IMR-90 (cell line): Measurements from ENCODE around the gene RING1.

Source experiments
- CEBPB ChIP-seq: IDR thresholded peaks from 2 replicates; pipeline ENCODE4 v1.6.1; 2012; ENCODE audit warnings: low read depth, low read length, improper control_type of control experiment
- CHD1 ChIP-seq: IDR thresholded peaks from 2 replicates; pipeline ENCODE4 v1.6.1; 2012; ENCODE audit warnings: low read depth, low read length, improper control_type of control experiment
- MXI1 ChIP-seq: IDR thresholded peaks from 2 replicates; pipeline ENCODE4 v1.6.1; 2012; ENCODE audit warnings: low read depth, mild to moderate bottlenecking, low read length, moderate library complexity, borderline replicate concordance
- NFE2L2 ChIP-seq: fragments of 150-350 bp; IDR thresholded peaks from 2 replicates; pipeline ENCODE4 v1.6.1; 2016; ENCODE audit warnings: low read depth, mild to moderate bottlenecking, low read length
- POLR2A ChIP-seq: IDR thresholded peaks from 2 replicates; pipeline ENCODE4 v1.6.1; 2012; ENCODE audit warnings: mild to moderate bottlenecking, low read depth, low read length
- RAD21 ChIP-seq: IDR thresholded peaks from 2 replicates; pipeline ENCODE4 v1.6.1; 2012; ENCODE audit warnings: low read length, improper control_type of control experiment
- RFX5 ChIP-seq: IDR thresholded peaks from 2 replicates; pipeline ENCODE4 v1.8.0; 2012; ENCODE audit warnings: low read depth, mild to moderate bottlenecking, low read length, moderate library complexity
- SMC3 ChIP-seq: fragments of 150-350 bp; IDR thresholded peaks from 2 replicates; pipeline ENCODE4 v1.6.1; 2016; ENCODE audit warnings: low read depth, mild to moderate bottlenecking, antibody characterized with exemption, low read length, moderate library complexity
- TF ChIP-seq, protein P1 (sequence below): conservative IDR thresholded peaks from 2 replicates; pipeline ENCODE4 v1.5.1; 2012; ENCODE audit warnings: mild to moderate bottlenecking, low read depth, low read length, improper control_type of control experiment
- TF ChIP-seq, protein P2 (sequence below): fragments of 150-350 bp; IDR thresholded peaks from 2 replicates; pipeline ENCODE4 v1.6.1; 2017; ENCODE audit warnings: mild to moderate bottlenecking, antibody characterized with exemption, low read length, low read depth

DNA sequence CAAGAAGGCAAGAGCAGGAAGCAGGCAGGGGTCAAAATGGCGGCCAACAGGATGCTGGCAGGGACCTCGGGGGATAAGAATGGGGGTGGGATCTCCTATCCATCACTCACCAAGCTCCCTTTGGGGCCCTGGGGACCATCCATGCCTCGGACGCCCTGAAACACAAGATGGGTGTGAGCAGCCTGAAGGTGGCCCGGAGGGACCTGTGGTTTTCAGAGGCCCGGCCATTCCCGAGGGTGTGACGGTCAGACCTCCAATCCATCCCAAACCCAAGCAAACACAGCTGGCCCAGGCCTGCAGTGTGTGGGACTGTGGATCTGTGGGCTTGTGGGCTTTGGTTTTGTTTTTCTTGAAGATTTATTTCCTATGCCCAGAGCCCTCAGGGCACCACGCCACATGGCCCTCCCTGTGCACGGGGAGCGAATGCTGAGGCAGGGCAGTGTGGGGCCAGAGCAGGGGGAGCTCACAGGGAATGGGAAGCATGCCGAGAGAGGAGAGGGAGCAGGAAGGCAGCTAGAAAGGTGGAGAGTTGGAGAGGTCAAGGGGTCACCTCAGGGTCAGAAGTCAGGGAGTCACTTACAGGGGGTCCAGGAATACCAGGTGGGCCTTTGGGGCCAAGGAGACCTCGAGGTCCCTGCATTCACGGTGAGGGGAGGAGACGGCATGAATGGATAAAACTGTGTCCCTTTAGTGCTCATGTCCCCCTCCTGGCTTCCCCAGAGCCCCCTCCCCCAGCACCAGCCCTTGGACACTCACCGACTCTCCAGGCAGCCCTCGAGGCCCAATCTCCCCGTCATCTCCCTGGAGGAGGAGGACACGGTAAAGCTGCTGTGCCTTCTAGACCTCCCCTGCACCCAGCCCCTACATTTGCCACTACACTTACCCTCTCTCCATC is 30.5 kb upstream of the RING1 start:
- TF ChIP-seq, protein P1, sequence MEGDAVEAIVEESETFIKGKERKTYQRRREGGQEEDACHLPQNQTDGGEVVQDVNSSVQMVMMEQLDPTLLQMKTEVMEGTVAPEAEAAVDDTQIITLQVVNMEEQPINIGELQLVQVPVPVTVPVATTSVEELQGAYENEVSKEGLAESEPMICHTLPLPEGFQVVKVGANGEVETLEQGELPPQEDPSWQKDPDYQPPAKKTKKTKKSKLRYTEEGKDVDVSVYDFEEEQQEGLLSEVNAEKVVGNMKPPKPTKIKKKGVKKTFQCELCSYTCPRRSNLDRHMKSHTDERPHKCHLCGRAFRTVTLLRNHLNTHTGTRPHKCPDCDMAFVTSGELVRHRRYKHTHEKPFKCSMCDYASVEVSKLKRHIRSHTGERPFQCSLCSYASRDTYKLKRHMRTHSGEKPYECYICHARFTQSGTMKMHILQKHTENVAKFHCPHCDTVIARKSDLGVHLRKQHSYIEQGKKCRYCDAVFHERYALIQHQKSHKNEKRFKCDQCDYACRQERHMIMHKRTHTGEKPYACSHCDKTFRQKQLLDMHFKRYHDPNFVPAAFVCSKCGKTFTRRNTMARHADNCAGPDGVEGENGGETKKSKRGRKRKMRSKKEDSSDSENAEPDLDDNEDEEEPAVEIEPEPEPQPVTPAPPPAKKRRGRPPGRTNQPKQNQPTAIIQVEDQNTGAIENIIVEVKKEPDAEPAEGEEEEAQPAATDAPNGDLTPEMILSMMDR: no peak
- TF ChIP-seq SMC3 (no peak), RFX5 (no peak), RAD21 (no peak), POLR2A (no peak), MXI1 (no peak), NFE2L2 (no peak), CEBPB (no peak), CHD1 (no peak)
- TF ChIP-seq, protein P2, sequence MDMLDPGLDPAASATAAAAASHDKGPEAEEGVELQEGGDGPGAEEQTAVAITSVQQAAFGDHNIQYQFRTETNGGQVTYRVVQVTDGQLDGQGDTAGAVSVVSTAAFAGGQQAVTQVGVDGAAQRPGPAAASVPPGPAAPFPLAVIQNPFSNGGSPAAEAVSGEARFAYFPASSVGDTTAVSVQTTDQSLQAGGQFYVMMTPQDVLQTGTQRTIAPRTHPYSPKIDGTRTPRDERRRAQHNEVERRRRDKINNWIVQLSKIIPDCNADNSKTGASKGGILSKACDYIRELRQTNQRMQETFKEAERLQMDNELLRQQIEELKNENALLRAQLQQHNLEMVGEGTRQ: no peak
